Vagina (tissue), 2 donors: ENCODE data around the gene CADM4. TPM values are rescaled to one million over a fixed set of nuclear protein-coding genes. Genes with fewer than 3 reads are reported as not detected.

Experiments
- DNase-seq, 2 donors: peaks; one replicate each; pipeline ENCODE4 v3.0.0-alpha.2; 2017; ENCODE audit errors: extremely low spot score in 2 of 2
- H3K27ac ChIP-seq: fragments of 200-600 bp; sonication (generic); one replicate; pipeline ENCODE4 v1.5.1; 2019
- H3K27me3 ChIP-seq: fragments of 200-600 bp; sonication (generic); one replicate; pipeline ENCODE4 v1.5.1; 2019
- H3K36me3 ChIP-seq, 2 donors: fragments of 200-600 bp; sonication (generic); one replicate each; pipeline ENCODE4 v1.5.1; 2017 to 2019
- H3K4me1 ChIP-seq: fragments of 200-600 bp; sonication (generic); one replicate; pipeline ENCODE4 v1.5.1; 2019
- H3K4me3 ChIP-seq, 2 donors: fragments of 200-600 bp; sonication (generic); 1 replicate in 1 of 2; 2 replicates in 1 of 2; pipeline ENCODE4 v1.5.1; 2016 to 2019
- H3K9me3 ChIP-seq: fragments of 200-600 bp; sonication (generic); one replicate; pipeline ENCODE4 v1.5.1; 2019
- POLR2A ChIP-seq, 2 donors: fragments of 450-650 bp; IDR thresholded peaks; one replicate each; pipeline ENCODE4 v1.6.1; 2017; ENCODE audit warnings: antibody characterized with exemption in 2 of 2, mild to moderate bottlenecking in 2 of 2, moderate library complexity in 2 of 2
- POLR2AphosphoS5 ChIP-seq, 2 donors: sonication (generic); formaldehyde crosslinking; IDR thresholded peaks; one replicate each; pipeline ENCODE4 v1.9.0; 2017; ENCODE audit warnings: antibody characterized with exemption in 2 of 2, mild to moderate bottlenecking in 2 of 2, low read depth in 1 of 2; ENCODE audit not compliant: insufficient read depth in 1 of 2
- intact Hi-C: fragments of 100-400 bp; cut with DNase I; formaldehyde crosslinking; loops from one replicate; pipeline ENCODE4 v1.15.1; 2023
- total RNA-seq: library from RNA; depleted of rRNA; stranded (reverse); fragments of >200 nt; gene quantifications from one replicate; pipeline ENCODE4 v1.2.3, GENCODE V29; 2016
- TF ChIP-seq, protein P1 (sequence below), 3 experiments: fragments of 450-650 bp in 2 of 3; fragments of 200-600 bp in 1 of 3; sonication (generic) in 1 of 3; IDR thresholded peaks; one replicate each; pipeline ENCODE4 v1.5.1; 2017 to 2019; ENCODE audit warnings: antibody characterized with exemption in 3 of 3, mild to moderate bottlenecking in 2 of 3, moderate library complexity in 2 of 3

The CADM4 gene
- total RNA-seq, 1 donor from 2014 or later: 4.7 TPM

- H3K27me3 ChIP-seq: no peaks in the 10 kb centered on the region
- DNase-seq: no peak
- no peaks in the 10 kb centered on the region for H3K36me3 ChIP-seq
- intact Hi-C loops: no loop called here
- no peak overlapping the region for H3K27ac ChIP-seq
- no peak overlapping the region for H3K4me3 ChIP-seq
- TF ChIP-seq, protein P1, sequence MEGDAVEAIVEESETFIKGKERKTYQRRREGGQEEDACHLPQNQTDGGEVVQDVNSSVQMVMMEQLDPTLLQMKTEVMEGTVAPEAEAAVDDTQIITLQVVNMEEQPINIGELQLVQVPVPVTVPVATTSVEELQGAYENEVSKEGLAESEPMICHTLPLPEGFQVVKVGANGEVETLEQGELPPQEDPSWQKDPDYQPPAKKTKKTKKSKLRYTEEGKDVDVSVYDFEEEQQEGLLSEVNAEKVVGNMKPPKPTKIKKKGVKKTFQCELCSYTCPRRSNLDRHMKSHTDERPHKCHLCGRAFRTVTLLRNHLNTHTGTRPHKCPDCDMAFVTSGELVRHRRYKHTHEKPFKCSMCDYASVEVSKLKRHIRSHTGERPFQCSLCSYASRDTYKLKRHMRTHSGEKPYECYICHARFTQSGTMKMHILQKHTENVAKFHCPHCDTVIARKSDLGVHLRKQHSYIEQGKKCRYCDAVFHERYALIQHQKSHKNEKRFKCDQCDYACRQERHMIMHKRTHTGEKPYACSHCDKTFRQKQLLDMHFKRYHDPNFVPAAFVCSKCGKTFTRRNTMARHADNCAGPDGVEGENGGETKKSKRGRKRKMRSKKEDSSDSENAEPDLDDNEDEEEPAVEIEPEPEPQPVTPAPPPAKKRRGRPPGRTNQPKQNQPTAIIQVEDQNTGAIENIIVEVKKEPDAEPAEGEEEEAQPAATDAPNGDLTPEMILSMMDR (IDR thresholded peaks at IDR 0.05): no peak
- TF ChIP-seq POLR2AphosphoS5 (IDR thresholded peaks at IDR 0.05; ENCODE audit: insufficient read depth in 1 of 2, low read depth in 1 of 2) (no peak), POLR2A (IDR thresholded peaks at IDR 0.05) (no peak)
- no peaks in the 10 kb centered on the region for H3K4me1 ChIP-seq
- H3K9me3 ChIP-seq: no peaks in the 10 kb centered on the region
These were observed 12.8 kb downstream of the CADM4 start for GRCh38 chr19:43626838-43627237.

DNA sequence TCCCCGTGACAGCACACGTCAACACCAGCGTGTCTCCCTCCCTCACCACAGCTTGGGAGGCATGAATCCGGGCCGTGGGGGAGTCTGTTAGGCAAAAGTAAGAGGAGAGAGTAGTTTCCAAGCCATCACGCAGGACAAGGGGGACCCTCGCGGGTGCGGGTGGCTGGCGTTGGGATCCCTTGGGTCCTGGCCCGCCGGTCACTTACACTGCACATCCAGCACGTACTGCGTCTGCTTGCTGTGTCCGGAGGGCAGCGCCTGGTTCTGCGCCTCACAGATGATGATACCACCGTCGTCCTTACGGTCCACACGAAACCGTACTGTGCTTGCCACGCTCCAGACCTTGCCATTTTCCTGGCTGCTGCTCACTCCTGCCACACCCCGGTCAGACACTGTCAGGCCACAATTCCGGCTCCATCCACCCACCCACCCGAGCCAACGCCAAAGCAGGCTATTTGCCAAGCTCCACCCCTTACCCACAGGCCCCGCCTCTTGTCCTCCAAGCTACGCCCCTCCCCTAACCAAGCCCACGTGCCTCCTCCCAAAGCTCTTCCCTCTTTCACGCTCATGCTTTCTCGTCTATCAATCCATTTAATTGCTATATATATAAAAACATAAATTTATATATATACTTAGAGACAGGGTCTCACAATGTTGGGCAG lies 13.6 kb downstream of the CADM4 start:
- H3K9me3 ChIP-seq: no peaks in the 10 kb centered on the region
- H3K27ac ChIP-seq: no peak overlapping the region
- no peak overlapping the region for H3K4me3 ChIP-seq
- intact Hi-C loops: no loop called here
- no peaks in the 10 kb centered on the region for H3K36me3 ChIP-seq
- TF ChIP-seq POLR2AphosphoS5 (IDR thresholded peaks at IDR 0.05; ENCODE audit: insufficient read depth in 1 of 2, low read depth in 1 of 2) (no peak), POLR2A (IDR thresholded peaks at IDR 0.05) (no peak)
- TF ChIP-seq, protein P1 (IDR thresholded peaks at IDR 0.05): no peak
- H3K4me1 ChIP-seq: no peaks in the 10 kb centered on the region
- no peak for DNase-seq
- H3K27me3 ChIP-seq: no peaks in the 10 kb centered on the region

DNA sequence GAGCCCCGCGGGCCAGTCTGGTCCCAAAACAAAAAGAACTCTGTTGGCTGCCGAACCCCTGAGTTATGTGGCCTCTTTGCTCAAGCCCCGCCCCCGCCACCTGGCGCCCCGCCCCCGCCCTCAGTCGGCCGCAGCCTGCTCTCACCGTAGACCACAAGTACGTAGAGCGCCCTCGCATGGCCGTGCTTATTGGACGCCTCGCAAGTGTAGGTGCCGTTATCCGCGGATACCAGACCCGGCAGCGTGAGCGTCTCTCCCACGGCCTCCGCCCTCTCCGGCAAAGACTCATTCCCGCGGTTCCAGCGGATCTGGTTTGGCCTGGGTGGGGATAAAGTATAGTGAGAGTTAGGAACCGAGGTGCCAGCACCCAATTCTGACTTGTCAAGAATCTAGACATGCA lies 14.7 kb downstream of the CADM4 start:
- H3K9me3 ChIP-seq: no peaks in the 10 kb centered on the region
- H3K36me3 ChIP-seq: no peaks in the 10 kb centered on the region
- H3K27me3 ChIP-seq: no peaks in the 10 kb centered on the region
- TF ChIP-seq POLR2A (IDR thresholded peaks at IDR 0.05): no peak
- no peak for DNase-seq
- H3K27ac ChIP-seq: no peak overlapping the region
- no peak overlapping the region for H3K4me3 ChIP-seq
- peaks cover 9% of the 10 kb centered on the region for H3K4me1 ChIP-seq
- intact Hi-C loops: no loop called here

DNA sequence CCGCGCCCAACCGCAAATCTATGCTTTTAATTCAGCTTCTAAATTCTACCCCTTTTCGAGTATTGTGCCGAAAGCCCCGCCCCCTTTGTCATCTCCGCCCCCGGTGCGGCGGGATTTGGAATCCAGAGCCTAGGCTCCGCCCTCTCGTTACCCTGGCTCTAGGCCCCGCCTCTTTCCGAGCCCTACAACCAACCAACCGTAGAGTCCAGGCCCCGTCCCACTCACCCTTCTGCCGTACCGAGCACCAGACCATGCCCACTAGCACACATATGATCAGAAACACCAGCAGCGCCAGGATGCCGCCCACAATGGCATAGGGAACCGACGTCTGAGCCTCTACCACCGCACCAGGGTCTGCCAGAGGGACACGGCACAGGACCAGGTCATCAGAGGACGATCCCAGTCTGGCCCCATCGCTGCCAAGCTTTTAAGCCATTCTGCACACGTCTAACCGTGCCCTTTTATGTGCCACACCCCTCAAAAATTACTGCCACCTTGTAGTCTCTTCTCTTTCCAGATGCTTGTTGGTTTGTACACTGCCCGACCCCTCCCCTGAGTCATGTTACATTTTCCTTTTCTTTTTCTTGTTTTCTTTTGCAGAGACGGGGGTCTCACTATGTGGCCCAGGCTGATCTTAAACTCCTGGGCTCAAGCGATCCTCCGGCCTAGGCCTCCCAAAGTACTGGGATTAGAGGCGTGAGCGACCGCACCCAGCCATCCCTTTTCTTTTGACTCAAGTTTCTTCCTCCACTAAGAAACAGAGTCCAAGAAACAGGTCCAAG lies 15.6 kb downstream of the CADM4 start:
- Histone ChIP-seq H3K36me3 (no peaks in the 10 kb centered on the region), H3K27ac (no peak overlapping the region), H3K4me1 (peaks cover 9% of the 10 kb centered on the region), H3K27me3 (no peaks in the 10 kb centered on the region), H3K9me3 (no peaks in the 10 kb centered on the region), H3K4me3 (no peak overlapping the region)
- intact Hi-C loops: no loop called here
- DNase-seq: no peak
- TF ChIP-seq POLR2A (IDR thresholded peaks at IDR 0.05): no peak
- TF ChIP-seq, protein P1 (IDR thresholded peaks at IDR 0.05): no peak

- intact Hi-C loops: no loop called here
- Histone ChIP-seq H3K27me3 (no peaks in the 10 kb centered on the region), H3K9me3 (no peaks in the 10 kb centered on the region), H3K4me3 (no peak overlapping the region), H3K36me3 (no peaks in the 10 kb centered on the region), H3K4me1 (peaks cover 19% of the 10 kb centered on the region), H3K27ac (no peak overlapping the region)
- DNase-seq: no peak
- TF ChIP-seq POLR2AphosphoS5 (IDR thresholded peaks at IDR 0.05; ENCODE audit: insufficient read depth in 1 of 2, low read depth in 1 of 2) (no peak), POLR2A (IDR thresholded peaks at IDR 0.05) (no peak)
- TF ChIP-seq, protein P1 (IDR thresholded peaks at IDR 0.05): no peak
These were observed 16.7 kb downstream of the CADM4 start for GRCh38 chr19:43622956-43623355.
